Glutamatergic neuron (in vitro differentiated cells): ENCODE results near the gene SNRNP25. TPM values are rescaled to one million over a fixed set of nuclear protein-coding genes. Genes with fewer than 3 reads are reported as not detected.
"Not testable (repeated sequence)": the region's sequence is repeated elsewhere in the genome, so short reads cannot be mapped to it uniquely, and the experiment has no call there.

Experiments used
- DNase-seq: peaks from one replicate; pipeline ENCODE4 v3.0.0; 2022
- H3K27ac Mint-ChIP-seq: one replicate; pipeline ENCODE4 v1.8.0; 2020; ENCODE audit warnings: mild to moderate bottlenecking, mixed read lengths, inconsistent platforms; ENCODE audit not compliant: unreplicated experiment
- H3K27me3 Mint-ChIP-seq: one replicate; pipeline ENCODE4 v1.8.0; 2020; ENCODE audit warnings: mild to moderate bottlenecking, moderate library complexity, mixed read lengths, inconsistent platforms; ENCODE audit not compliant: unreplicated experiment
- H3K36me3 Mint-ChIP-seq: one replicate; pipeline ENCODE4 v1.8.0; 2020; ENCODE audit warnings: mild to moderate bottlenecking, mixed read lengths, inconsistent platforms; ENCODE audit not compliant: unreplicated experiment
- H3K4me1 Mint-ChIP-seq: one replicate; pipeline ENCODE4 v1.8.0; 2020; ENCODE audit warnings: mild to moderate bottlenecking, low read depth, mixed read lengths, inconsistent platforms; ENCODE audit not compliant: unreplicated experiment
- H3K4me3 Mint-ChIP-seq: one replicate; pipeline ENCODE4 v1.8.0; 2020; ENCODE audit warnings: mild to moderate bottlenecking, mixed read lengths, inconsistent platforms; ENCODE audit not compliant: unreplicated experiment
- H3K9me3 Mint-ChIP-seq: one replicate; pipeline ENCODE4 v1.8.0; 2020; ENCODE audit warnings: mild to moderate bottlenecking, moderate library complexity, mixed read lengths, inconsistent platforms; ENCODE audit not compliant: unreplicated experiment
- total RNA-seq: library from RNA; stranded (reverse); fragmentation: NEBNext Ultra II Directional; extraction: Animal tissue kit (Norgen Biotek cat#: 25700); gene quantifications from one replicate; pipeline ENCODE4 v1.2.1, GENCODE V29; 2021; ENCODE audit not compliant: unreplicated experiment
- TF ChIP-seq, protein P1 (sequence below): fragments of 200-600 bp; sonication (generic); IDR thresholded peaks from one replicate; pipeline ENCODE4 v1.5.0; 2021; ENCODE audit not compliant: partially characterized antibody, unreplicated experiment

SNRNP25 gene
- total RNA-seq, 1 donor from 2014 or later, result 21.5 TPM

DNA sequence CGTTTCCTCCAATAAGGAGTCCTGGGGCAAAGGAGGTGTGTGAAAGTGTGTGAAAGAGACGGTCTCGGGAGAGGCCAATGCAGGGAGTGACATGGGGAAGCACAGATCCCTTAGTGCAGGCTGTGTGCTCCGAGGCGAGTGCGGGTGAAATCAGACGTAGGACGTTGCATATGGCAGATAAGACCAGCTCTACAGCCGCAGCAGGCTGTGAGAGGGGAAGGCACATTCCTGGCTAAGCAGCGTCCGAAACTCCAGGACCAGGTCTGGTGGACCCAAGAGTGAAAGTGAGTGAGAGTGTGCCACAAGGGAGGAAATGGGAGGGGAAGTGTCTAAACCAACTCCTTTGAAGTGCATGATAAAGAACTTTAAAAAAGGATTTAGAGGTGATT lies 11.6 kb upstream of the SNRNP25 start:
- Mint-ChIP-seq H3K4me1 (peaks cover 1% of the 10 kb centered on the region), H3K27me3 (no peaks in the 10 kb centered on the region), H3K27ac (no peak overlapping the region), H3K36me3 (peaks cover 5% of the 10 kb centered on the region), H3K4me3 (no peak overlapping the region), H3K9me3 (peaks cover 7% of the 10 kb centered on the region)
- TF ChIP-seq, protein P1, sequence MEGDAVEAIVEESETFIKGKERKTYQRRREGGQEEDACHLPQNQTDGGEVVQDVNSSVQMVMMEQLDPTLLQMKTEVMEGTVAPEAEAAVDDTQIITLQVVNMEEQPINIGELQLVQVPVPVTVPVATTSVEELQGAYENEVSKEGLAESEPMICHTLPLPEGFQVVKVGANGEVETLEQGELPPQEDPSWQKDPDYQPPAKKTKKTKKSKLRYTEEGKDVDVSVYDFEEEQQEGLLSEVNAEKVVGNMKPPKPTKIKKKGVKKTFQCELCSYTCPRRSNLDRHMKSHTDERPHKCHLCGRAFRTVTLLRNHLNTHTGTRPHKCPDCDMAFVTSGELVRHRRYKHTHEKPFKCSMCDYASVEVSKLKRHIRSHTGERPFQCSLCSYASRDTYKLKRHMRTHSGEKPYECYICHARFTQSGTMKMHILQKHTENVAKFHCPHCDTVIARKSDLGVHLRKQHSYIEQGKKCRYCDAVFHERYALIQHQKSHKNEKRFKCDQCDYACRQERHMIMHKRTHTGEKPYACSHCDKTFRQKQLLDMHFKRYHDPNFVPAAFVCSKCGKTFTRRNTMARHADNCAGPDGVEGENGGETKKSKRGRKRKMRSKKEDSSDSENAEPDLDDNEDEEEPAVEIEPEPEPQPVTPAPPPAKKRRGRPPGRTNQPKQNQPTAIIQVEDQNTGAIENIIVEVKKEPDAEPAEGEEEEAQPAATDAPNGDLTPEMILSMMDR, result no peak
- DNase-seq, result no peak

DNA sequence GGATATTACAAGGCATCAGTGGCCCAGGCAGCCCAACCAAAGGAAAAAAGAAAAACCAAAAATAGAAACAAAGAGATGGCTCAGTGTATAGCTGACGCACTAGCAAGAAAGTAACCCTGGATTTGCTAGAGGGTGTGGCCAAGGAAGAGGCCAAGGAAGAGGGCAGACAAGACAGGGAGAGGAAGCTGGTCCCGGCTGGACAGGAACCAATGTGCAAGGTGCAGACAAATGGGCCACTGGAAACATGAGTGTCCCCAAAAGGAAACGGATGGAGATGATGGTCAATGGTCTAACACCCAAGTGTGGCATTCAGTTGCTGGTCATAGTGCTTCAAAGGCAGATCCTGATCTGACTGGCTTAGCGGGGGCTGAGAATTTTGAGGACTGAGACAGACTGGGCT lies 10.9 kb upstream of the SNRNP25 start:
- no peak overlapping the region for H3K27ac Mint-ChIP-seq
- no peaks in the 10 kb centered on the region for H3K27me3 Mint-ChIP-seq
- H3K4me3 Mint-ChIP-seq, result no peak overlapping the region
- peaks cover 5% of the 10 kb centered on the region for H3K36me3 Mint-ChIP-seq
- no peak for DNase-seq
- TF ChIP-seq, protein P1, result no peak
- H3K9me3 Mint-ChIP-seq, result peaks cover 7% of the 10 kb centered on the region
- H3K4me1 Mint-ChIP-seq, result peaks cover 1% of the 10 kb centered on the region

DNA sequence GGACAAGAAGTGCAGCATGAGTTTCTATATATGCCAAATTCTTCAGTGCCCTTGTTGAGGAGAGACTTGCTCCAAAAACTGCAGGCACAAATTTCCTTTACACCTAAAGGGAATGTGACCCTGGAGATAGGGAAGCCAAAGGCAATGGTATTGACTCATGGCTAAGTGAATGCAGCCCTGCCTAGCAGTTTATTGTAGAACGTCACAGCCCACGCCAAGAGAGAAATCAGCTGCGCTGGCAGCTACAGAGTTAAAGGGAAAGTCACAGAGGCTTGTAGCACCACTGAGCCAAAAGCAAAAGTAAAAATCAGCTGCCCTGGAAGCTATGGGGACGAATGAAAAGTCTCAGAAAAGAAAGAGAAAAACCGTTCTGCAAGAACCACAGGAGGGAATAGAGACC lies 10.3 kb upstream of the SNRNP25 start:
- Mint-ChIP-seq H3K27ac (peak overlapping the region; percentile 9), H3K9me3 (peaks cover 7% of the 10 kb centered on the region), H3K4me1 (peaks cover 1% of the 10 kb centered on the region), H3K27me3 (peaks cover under 1% of the 10 kb centered on the region), H3K4me3 (no peak overlapping the region), H3K36me3 (peaks cover 5% of the 10 kb centered on the region)
- DNase-seq, result no peak
- TF ChIP-seq, protein P1, result no peak

DNA sequence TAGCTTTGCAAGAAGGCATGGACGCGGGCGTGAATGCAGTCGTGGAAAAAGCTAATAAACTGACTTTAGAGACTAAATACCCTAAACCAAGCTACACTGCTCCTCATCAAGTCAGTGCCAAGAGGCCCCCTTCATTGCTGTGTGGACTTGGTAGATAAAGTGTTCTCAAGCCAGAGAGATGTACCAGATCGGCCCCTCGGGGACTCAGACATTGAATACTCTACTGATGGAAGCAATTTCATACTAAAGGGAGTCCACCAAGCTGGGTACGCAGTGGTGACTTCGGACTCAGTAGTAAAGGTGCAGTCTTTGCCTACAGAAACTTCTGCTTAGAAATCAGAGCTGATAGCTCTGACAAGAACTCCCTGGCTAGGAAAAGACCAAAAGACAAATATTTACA lies 9.0 kb upstream of the SNRNP25 start:
- Mint-ChIP-seq H3K36me3 (peaks cover 5% of the 10 kb centered on the region), H3K27ac (no peak overlapping the region), H3K4me3 (no peak overlapping the region), H3K27me3 (peaks cover 1% of the 10 kb centered on the region), H3K9me3 (peaks cover 7% of the 10 kb centered on the region), H3K4me1 (peaks cover 1% of the 10 kb centered on the region)
- TF ChIP-seq, protein P1, result no peak
- no peak for DNase-seq

DNA sequence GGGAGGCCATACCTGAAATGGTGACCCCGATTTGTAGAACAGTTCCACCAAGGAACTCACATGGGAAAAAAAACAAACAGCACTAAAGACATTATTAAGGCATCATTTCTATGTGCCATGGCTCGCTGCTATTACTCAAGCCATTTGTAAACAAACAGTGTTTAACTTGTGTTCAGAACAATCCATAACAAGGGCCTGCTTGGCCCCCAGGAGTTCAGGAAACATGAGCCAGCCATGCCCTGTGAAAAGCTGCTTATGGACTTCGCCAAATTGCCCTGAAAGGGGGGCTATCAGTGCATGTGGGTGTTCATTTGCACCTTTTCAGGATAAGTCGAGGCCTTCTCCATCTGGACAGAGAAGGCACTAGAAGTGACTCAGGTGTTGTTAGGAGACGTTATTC lies 8.2 kb upstream of the SNRNP25 start:
- Mint-ChIP-seq H3K27ac (no peak overlapping the region), H3K27me3 (peaks cover 1% of the 10 kb centered on the region), H3K9me3 (peaks cover 7% of the 10 kb centered on the region), H3K36me3 (peaks cover 5% of the 10 kb centered on the region), H3K4me1 (peaks cover 1% of the 10 kb centered on the region), H3K4me3 (no peak overlapping the region)
- DNase-seq, result no peak
- TF ChIP-seq, protein P1, result no peak

DNA sequence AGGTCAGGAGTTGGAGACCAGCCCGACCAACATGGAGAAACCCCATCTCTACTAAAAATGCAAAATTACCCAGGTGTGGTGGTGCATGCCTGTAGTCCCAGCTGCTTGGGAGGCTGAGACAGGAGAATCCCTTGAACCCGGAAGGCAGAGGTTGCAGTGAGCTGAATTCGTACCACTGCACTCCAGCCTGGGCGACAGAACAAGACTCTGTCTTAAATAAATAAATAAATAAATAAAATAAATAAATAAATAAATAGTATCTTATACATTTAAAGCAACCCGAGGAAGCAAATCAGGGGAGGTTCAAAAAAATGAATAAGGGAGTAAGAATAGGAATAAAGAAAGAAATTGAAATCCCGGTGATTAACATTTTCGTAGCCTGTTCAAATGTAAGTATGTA lies 7.1 kb upstream of the SNRNP25 start:
- H3K4me3 Mint-ChIP-seq, H3K27ac Mint-ChIP-seq, H3K9me3 Mint-ChIP-seq, H3K27me3 Mint-ChIP-seq, H3K4me1 Mint-ChIP-seq, H3K36me3 Mint-ChIP-seq, DNase-seq: not testable (repeated sequence)
